GM12878 (cell line): Measurements from ENCODE around the gene AMN1. TPM values are rescaled to one million over a fixed set of nuclear protein-coding genes. Genes with fewer than 3 reads are reported as not detected.

Source experiments
- BCL3 ChIP-seq: IDR thresholded peaks from 2 replicates; pipeline ENCODE4 v1.6.1; 2011; ENCODE audit warnings: borderline replicate concordance, low read depth, mild to moderate bottlenecking, moderate library complexity, low read length; ENCODE audit not compliant: insufficient read depth, poor library complexity, severe bottlenecking
- CREB1 ChIP-seq: IDR thresholded peaks from 2 replicates; pipeline ENCODE4 v1.6.1; 2012; ENCODE audit warnings: low read depth, mild to moderate bottlenecking, inconsistent platforms
- DPF2 ChIP-seq: fragments of 450-650 bp; IDR thresholded peaks from 2 replicates; pipeline ENCODE4 v1.6.1; 2017; ENCODE audit warnings: mild to moderate bottlenecking
- ETV6 ChIP-seq, 2 experiments: fragments of 450-650 bp in 1 of 2; IDR thresholded peaks in 1 of 2; conservative IDR thresholded peaks in 1 of 2; 2 replicates each; pipeline ENCODE4 v1.6.1; 2014; ENCODE audit warnings: antibody characterized with exemption in 1 of 2, borderline replicate concordance in 1 of 2, low read depth in 1 of 2, mild to moderate bottlenecking in 1 of 2, moderate library complexity in 1 of 2
- MEF2A ChIP-seq: IDR thresholded peaks from 2 replicates; pipeline ENCODE4 v1.6.1; 2011; ENCODE audit warnings: low read depth, mild to moderate bottlenecking, low read length, moderate library complexity; ENCODE audit not compliant: insufficient read depth
- MTA2 ChIP-seq: fragments of 450-650 bp; IDR thresholded peaks from 2 replicates; pipeline ENCODE4 v1.6.1; 2016; ENCODE audit warnings: low read depth, mild to moderate bottlenecking, moderate library complexity
- NBN ChIP-seq: fragments of 450-650 bp; IDR thresholded peaks from 2 replicates; pipeline ENCODE4 v1.6.1; 2016
- NFIC ChIP-seq: IDR thresholded peaks from 2 replicates; pipeline ENCODE4 v1.6.1; 2012; ENCODE audit warnings: low read depth, mild to moderate bottlenecking, inconsistent platforms, low read length, moderate library complexity
- NR2F1 ChIP-seq: fragments of 450-650 bp; conservative IDR thresholded peaks from 2 replicates; pipeline ENCODE4 v1.6.1; 2017; ENCODE audit warnings: mild to moderate bottlenecking
- POU2F2 ChIP-seq: IDR thresholded peaks from 3 replicates; pipeline ENCODE4 v1.6.1; 2011; ENCODE audit warnings: low read depth, mild to moderate bottlenecking, low read length, borderline replicate concordance
- RELB ChIP-seq: fragments of 450-650 bp; IDR thresholded peaks from 2 replicates; pipeline ENCODE4 v1.6.1; 2017; ENCODE audit warnings: low read depth, mild to moderate bottlenecking, moderate library complexity
- RUNX3 ChIP-seq: IDR thresholded peaks from 2 replicates; pipeline ENCODE4 v1.6.1; 2012; ENCODE audit warnings: low read length, inconsistent platforms
- SIN3A ChIP-seq: IDR thresholded peaks from 2 replicates; pipeline ENCODE4 v1.6.1; 2012; ENCODE audit warnings: low read depth, low read length, improper control_type of control experiment
- SMC3 ChIP-seq: IDR thresholded peaks from 2 replicates; pipeline ENCODE4 v1.6.1; 2011; ENCODE audit warnings: low read length, improper control_type of control experiment, borderline replicate concordance
- SPI1 ChIP-seq: IDR thresholded peaks from 2 replicates; pipeline ENCODE4 v1.6.1; 2011; ENCODE audit warnings: low read depth, mild to moderate bottlenecking, low read length, moderate library complexity, borderline replicate concordance; ENCODE audit not compliant: insufficient read depth
- TAF1 ChIP-seq: IDR thresholded peaks from 2 replicates; pipeline ENCODE4 v1.6.1; 2011; ENCODE audit warnings: mild to moderate bottlenecking, low read depth, low read length, borderline replicate concordance
- ZBED1 ChIP-seq: IDR thresholded peaks from 2 replicates; pipeline ENCODE4 v1.6.1; 2016; ENCODE audit warnings: borderline replicate concordance
- ZNF217 ChIP-seq: fragments of 450-650 bp; IDR thresholded peaks from 2 replicates; pipeline ENCODE4 v1.6.1; 2017; ENCODE audit warnings: antibody characterized with exemption, mild to moderate bottlenecking
- ZNF622 ChIP-seq: fragments of 450-650 bp; IDR thresholded peaks from 2 replicates; pipeline ENCODE4 v1.6.1; 2017; ENCODE audit warnings: mild to moderate bottlenecking, inconsistent platforms
- polyA plus RNA-seq, 11 experiments: library from polyadenylated mRNA; depleted of rRNA in 4 of 11; unstranded in 6 of 11; stranded (reverse) in 5 of 11; fragments of >200 nt; fragmentation: Nextera tagmentation in 4 of 11; fragmentation: Illumina TruSeq in 1 of 11; extraction: Ambion mirVana in 4 of 11; extraction: Trizol in 1 of 11; gene quantifications; 1 replicate in 1 of 11; 2 replicates in 10 of 11; pipeline versions ENCODE4 v1.2.1 to v1.2.3, GENCODE V29; 2011 to 2016; ENCODE audit warnings: inconsistent platforms in 2 of 11, missing spikeins in 2 of 11, low read depth in 1 of 11
- total RNA-seq, 4 experiments: library from RNA; depleted of rRNA in 3 of 4; stranded (reverse); fragments of >200 nt in 3 of 4; fragmentation: Illumina TruSeq in 1 of 4; extraction: Trizol in 1 of 4; gene quantifications; 2 replicates each; pipeline versions ENCODE4 v1.2.1 to v1.2.3, GENCODE V29; 2013 to 2021
- TF ChIP-seq, protein P1 (sequence below): fragments of 450-650 bp; IDR thresholded peaks from 2 replicates; pipeline ENCODE4 v1.6.1; 2014; ENCODE audit warnings: mild to moderate bottlenecking

The AMN1 gene
- total and polyA plus RNA-seq, 10 of the 15 experiments (the other 5 are each of a cell fraction or from before 2014, with no cell fraction given): 5.4 to 19.3 (median 9.3) TPM

DNA sequence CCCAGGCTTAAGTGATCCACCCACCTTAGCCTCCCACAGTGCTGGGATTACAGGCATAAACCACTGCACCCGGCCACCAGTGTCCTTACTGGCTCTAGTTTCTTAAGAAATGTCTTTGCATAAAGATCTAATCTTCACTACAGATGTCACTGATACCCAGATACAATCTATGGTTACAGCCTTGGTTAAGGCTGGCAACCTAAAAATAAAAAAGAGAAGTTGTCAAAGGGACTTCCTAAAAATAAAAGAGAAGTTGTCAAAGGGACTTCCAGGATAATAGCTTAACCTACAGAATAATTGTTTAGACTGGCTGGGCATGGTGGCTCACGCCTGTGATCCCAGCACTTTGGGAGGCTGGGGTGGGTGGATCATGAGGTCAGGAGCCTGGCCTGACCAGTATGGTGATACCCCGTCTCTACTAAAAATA, 41.7 kb downstream of the AMN1 start (continued):
- TF ChIP-seq BCL3: no peak
- TF ChIP-seq SPI1: peak; percentile 75; the same call in 1 of the 2 replicates
- TF ChIP-seq NR2F1: no peak
- 0 out of 2 replicates have a peak, but pooled peaks have one; percentile 9 for TF ChIP-seq SMC3
- TF ChIP-seq MEF2A: peak; percentile 80
- TF ChIP-seq ZNF217: 0 out of 2 replicates have a peak, but pooled peaks have one; percentile 44
- TF ChIP-seq ETV6 (conservative IDR thresholded peaks at IDR 0.05 in 1 of 2, IDR thresholded peaks at IDR 0.05 in 1 of 2; ENCODE audit: borderline replicate concordance in 1 of 2, low read depth in 1 of 2): no peak
- peak; percentile 81 for TF ChIP-seq RELB
- no peak for TF ChIP-seq ZNF622
- TF ChIP-seq SIN3A: no peak
- TF ChIP-seq NFIC: peak; percentile 37
- TF ChIP-seq, protein P1, sequence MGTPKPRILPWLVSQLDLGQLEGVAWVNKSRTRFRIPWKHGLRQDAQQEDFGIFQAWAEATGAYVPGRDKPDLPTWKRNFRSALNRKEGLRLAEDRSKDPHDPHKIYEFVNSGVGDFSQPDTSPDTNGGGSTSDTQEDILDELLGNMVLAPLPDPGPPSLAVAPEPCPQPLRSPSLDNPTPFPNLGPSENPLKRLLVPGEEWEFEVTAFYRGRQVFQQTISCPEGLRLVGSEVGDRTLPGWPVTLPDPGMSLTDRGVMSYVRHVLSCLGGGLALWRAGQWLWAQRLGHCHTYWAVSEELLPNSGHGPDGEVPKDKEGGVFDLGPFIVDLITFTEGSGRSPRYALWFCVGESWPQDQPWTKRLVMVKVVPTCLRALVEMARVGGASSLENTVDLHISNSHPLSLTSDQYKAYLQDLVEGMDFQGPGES: no peak
- TF ChIP-seq DPF2: peak; percentile 51; the same call in 1 of the 2 replicates
- TF ChIP-seq MTA2: peak; percentile 69
- TF ChIP-seq NBN: no peak
- no peak for TF ChIP-seq ZBED1
- no peak for TF ChIP-seq CREB1
- no peak for TF ChIP-seq TAF1
- TF ChIP-seq RUNX3: no peak; the same call in 1 of the 2 replicates
- TF ChIP-seq POU2F2: no peak; the same call in 2 of the 3 replicates
